MV-4-11 (cell line): ENCODE data around the gene OR4D6.
"Not testable (repeated sequence)": the region's sequence is repeated elsewhere in the genome, so short reads cannot be mapped to it uniquely, and the experiment has no call there.

ENCODE experiments used
- DNase-seq: peaks from one replicate; lab custom pipeline; 2025; lab: John Stamatoyannopoulos, UW

The OR4D6 gene

DNA sequence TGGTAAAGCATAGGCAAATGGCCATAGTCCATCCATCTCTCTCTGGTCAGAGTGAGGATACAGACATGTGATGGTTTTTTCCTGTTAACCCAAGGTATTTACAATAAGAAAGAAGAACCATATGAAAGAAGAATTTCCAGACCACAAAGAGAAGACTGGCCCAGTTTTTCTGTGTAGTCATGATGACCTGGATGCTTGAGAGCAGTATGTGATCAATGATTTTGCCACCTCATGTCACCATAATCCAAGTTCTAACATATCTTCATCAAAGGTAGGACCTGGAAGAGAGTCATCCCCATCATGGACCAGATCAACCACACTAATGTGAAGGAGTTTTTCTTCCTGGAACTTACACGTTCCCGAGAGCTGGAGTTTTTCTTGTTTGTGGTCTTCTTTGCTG, at the start of gene OR4D6:
TSS of gene OR4D6 (plus strand) at position 301 of the 400 bp plus-strand sequence. CDS start at position 301, 0 bp downstream.
- DNase-seq: no peak

DNA sequence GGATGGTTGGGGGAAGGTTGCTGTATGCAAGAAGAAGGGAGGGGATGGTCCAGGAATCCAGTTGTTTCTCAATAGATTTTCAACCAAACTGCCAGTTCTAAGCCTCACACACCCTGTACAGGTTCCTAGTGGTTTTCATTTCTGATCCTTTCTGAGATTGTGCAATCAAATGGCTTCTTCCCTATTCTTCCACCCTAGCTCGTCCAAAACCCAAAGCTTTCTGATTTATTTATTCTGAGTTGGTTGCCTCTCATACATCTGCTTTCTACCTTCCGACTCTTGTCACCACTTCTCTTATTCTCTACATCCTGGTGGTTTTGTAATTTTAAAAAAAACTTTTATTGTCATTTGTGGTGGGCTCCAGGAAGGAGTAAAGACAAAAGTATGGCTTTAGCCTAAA, 43.1 kb upstream of the OR4D6 start:
- DNase-seq: peak; percentile 98

DNA sequence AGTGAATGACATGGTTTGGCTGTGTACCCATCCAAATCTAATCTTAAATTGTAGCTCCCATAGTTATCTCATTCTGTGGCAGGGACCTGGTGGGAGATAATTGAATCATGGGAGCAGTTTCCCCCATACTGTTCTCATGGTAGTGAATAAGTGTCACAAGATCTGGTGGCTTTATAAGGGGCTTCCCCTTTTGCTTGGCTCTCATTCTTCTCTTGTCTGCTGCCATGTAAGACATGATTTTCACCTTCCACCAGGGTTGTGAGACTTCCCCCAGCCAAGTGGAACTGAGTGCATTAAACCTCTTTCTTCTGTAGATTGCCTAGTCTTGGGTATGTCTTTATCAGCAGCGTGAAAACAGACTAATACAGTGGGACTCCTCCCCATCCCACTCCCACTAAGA, 41.6 kb upstream of the OR4D6 start:
- DNase-seq: peak; percentile 49

DNA sequence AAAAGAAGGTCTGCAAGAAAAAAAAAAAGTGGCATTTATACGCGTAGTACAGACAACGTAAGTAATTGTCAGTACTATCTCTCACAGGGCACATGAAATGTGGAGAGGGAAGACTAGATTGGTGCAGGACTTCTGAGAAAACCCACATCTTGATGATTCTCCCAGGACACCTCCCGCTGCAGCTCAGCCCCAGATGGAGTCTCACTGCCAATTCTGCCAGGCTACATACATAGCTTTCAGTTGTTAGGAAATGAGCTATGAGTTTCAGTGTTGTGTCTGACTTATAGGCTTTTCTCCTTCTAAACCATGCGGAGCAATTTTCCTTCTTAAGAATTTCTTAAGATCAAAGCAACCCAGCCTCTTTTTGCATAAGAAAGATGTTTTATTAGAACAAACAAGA, 40.1 kb upstream of the OR4D6 start:
- DNase-seq: peak; percentile 31

DNA sequence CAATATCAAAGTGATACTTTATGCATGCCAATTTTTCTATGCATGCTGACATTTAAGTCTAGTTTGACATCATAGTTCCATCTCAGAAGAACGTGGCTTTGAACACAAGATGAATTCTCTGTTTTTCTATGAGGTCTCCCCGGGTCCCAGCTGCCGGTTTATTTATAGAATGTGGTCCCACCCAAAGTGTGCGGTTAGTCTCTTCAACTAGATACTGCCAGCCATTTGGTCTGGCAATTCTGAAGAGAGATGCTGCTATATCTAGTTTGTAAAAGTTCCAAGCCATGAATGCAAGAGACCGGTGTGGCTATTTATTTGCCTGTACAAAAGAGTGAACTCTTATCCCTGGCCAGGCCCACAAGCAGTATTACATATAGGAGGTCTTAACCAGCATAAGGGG, 39.7 kb upstream of the OR4D6 start:
- DNase-seq: peak; percentile 39

DNA sequence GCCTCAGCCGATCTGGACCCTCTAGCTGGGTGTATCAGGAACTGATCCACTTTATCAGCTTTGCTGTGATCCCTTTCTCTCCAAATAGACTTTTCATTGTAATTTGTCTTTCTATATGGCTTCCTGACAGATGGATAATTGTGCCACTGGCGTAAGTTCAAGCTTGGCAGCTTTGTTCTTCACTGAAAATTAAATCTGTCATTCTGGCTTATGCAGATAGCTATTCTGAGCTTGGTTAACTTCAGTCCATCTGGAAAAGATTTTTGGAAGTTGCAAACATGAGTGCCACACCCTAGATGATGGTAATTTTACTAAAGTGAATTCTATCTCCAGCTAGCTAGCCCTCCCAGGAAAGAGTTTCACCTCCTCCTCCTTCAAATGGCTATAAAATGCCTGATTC, 38.6 kb upstream of the OR4D6 start:
- no peak for DNase-seq

DNA sequence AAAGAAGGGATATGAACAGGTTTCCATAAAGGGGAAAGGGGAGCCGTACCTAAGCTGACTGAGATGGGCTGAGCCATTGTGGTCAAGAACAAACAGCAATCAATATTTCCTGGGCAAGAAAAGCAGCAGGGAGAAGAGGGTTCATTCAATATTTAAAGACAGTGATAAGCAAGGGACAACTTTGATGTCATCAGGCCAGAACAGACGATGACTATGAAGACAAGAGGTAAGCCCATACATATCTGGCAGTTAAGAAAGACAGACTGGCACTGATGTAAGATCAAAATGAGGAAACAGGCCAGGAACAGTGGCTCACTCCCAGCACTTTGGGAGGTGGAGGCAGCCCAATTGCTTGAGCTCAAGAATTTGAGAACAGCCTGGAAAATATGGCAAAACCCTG, 32.9 kb upstream of the OR4D6 start:
- peak; percentile 50 for DNase-seq

DNA sequence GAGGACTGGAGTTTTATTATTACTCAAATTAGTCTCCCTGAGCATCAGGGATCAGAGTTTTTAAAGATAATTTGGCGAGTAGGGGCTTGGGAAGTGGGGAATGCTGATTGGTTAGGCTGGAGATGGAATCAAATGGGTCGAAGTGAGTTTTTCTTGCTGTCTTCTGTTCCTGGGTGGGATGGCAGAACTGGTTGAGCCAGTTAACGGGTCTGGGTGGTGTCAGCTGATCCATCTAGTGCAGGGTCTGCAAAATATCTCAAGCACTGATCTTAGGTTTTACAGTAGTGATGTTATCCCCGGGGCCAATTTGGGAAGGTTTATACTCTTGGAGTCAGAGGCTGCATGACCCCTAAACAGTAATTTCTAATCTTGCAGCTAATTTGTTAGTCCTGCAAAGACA, 31.6 kb upstream of the OR4D6 start:
- no peak for DNase-seq

DNA sequence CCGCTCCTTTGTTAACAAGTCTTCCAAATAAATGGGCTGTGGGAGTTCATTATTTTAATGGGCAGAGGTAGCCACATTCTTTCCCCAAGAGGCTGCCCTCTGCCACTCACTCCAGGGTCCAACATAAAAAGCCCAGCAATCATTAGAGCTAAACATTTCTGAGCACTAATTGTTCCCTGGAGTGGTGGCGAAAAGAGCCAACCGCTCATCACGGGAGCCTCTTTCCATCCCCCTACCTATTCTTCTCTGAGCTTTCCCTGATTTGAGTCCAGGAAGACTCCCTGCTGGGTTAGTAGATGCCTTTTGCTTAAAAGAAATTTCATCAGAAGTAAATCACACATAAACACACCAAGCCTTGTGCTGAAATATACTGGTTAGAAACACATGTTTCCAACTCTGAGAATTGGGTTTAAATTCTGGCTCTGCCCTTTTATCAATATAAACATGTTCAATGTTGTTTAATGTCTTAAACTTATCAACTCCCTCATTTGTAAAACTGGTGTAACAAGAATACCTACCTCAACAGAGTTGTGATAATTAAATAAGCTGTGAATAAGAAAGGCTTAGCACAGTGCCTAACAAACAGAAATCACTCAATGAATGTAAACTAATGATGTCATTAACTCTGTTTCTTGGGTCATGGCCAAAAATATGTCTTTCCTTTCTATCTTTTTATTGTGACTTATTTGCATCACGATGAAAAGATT, 30.2 kb upstream of the OR4D6 start, which contains the start of gene OR5A2:
TSS of gene OR5A2 (minus strand) at position 53 of the 707 bp plus-strand sequence. CDS start 3,460 bp downstream, outside the sequence.
- no peak for DNase-seq

DNA sequence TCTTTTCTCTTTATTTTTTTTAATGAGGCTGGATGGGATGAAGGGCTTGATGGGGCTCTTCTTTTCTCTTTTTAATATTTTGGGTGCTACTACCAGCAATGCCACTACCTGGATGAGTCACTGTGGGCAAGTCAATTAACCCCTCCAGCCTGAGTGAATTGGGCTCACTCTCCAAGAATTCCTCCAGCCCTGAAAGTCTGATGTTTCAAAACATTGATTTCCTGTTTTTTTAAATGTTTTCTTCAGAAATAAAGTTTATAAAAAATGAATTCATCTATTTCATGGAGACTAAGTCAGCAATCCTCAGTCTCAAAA, 29.7 kb upstream of the OR4D6 start:
- no peak for DNase-seq

DNA sequence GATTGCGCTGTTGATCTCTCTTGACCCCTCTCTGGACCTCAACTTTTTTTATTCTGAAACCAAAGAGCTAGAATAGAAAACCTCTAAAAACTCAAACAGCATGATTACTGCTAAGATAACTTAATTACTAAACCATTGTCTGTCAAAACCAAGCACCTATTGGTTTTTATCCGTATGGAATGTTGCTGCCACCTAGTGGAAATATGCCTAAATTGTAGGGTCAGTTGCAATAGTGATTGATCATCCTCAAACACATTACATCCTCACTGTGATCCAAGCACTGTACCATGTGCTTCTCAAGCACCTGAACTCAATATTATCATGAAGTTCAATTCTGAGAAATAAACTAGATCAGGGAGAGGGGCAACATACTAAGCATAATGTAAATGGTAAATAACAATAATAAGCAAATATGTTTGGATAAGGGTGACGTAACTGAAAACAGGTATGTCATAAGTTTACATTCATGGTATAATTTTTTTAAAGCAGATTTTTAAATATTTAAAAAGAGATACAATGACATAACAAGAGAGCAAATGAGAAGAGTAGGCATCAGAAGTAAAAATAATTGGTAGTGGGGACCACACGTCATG, 26.7 kb upstream of the OR4D6 start:
- DNase-seq: peak; percentile 60

DNA sequence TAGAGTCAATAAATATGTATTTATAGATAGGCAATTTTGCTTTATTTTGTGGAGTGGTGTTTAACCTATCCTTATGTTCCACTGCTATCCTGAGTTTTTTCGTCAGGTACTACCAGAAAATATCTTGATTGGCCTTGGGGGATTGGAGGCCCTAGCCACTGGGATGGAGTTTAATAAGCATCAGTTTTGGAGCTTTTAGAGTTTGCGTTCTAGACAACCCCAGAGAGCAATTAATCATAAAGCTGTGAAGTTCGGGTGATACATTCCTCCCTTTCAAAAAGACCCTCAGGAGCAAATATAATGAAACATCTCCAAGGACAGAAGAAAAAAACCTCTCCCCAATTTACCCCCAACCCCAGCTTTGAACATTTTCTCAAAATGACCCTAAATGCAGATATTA, 20.6 kb upstream of the OR4D6 start, which contains the start of gene OR5A1:
TSS of gene OR5A1 (plus strand) at position 301 of the 400 bp plus-strand sequence. CDS start 6,700 bp downstream, outside the sequence.
- no peak for DNase-seq

DNA sequence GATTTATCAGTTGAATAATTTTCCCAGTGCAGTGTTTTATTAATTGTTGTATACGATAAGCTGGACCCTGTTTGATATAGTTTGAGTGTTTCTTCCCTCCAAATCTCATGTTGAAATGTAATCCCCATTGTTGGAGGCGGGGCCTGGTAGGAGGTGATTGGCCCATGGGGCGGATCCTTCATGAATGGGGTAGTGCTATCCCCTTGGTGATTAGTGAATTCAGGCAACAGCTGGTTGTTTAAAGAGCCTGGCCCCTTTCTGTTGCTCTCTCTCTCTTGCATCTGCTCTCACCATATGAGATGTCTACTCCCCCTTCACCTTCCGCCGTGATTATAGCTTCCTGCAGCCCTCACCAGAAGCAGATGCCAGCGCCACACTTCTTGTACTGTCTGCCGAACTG, 19.0 kb upstream of the OR4D6 start:
- DNase-seq: no peak

DNA sequence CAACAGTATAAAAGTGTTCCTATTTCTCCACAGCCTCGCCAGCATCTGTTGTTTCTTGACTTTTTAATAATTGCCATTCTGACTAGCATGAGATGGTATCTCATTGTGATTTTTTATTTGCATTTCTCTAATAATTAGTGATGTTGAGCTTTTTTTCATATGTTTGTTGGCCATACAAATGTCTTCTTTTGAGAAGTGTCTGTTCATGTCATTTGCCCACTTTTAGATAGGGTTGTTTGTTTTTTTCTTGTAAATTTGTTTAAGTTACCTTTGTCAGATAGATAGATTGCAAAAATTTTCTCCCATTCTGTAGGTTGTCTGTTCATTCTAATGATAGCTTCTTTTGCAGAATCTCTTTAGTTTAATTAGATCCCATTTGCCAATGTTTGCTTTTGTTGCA, 11.1 kb upstream of the OR4D6 start:
- not testable (repeated sequence) for DNase-seq

DNA sequence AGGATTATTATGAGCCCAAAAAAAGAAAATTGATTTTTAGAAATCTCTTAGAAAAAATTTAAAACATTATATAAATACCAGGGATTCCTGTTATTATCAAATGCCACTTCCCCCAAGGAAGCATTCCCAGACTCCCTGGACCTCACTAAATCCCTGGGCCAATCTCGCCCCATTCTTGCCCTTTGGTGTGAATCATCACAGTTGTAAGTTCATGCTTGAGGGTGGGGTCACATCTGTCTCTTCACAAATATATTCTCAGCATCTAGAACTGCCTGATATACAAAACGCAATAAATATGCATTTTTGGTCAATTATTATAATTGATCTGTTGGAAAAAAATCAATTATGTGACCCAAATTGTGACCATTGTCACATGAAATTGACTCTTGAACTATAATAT, 8.3 kb upstream of the OR4D6 start:
- no peak for DNase-seq

DNA sequence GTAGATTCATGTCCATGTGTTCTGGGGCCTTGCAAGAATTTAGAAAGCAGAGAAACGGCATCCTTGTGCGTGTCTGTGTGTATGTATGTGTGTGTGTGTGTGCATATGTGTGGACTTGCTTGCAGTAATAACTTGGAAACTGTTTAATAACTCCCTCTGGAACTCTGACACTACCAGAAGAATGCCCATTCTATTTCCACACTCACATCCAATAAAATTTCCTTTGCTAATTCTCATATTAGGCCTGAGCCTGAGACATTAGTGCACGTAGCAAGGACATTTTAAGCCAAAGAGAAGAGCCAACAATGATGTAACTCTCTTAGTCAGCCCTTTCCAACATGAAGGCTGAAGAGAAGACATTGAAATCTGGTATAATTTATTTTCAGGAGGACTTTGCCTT, 3.2 kb downstream of the OR4D6 start:
- no peak for DNase-seq

DNA sequence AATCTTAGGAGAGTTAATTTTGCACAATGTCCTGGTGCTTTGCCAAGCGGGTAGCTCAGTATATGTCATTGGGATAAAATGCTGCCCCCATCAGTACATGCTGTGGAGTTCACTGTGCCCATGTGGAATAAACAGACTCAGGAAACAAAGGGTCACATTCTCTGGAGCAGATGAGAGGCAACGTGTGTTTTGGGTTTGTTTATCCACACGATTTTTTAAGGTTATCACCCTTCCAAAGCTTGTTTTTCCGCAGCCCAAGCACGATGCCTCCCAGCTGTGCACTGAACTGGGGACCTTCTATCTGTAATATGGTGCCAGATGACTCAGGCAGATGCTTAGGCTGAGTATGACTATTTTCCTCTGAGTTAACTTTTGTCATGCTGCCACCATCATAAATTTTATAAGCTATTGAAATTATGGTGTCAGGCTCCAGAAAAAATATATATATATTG, 6.5 kb downstream of the OR4D6 start:
- DNase-seq: no peak

DNA sequence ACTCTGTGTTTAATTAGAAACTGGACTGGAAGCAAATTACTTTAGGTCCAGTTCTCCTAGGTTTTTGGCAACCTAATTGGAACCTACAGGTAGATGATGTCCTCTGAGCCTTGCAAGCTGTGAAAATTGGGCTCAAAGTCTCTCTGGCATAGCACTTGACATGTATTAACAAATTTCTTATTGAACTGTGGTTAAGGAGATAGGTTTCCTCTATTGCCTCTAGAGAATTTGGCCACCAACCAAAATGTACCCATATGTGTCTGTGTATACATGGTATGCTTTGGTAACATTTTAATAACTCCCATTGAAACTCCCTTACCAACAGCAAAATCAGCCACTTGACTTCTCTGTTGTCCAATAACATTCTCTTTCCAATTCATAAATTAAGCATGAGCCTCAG, 16.3 kb downstream of the OR4D6 start, which contains the start of gene OR4D10:
TSS of gene OR4D10 (plus strand) at position 301 of the 400 bp plus-strand sequence. CDS start 4,115 bp downstream, outside the sequence.
- no peak for DNase-seq

DNA sequence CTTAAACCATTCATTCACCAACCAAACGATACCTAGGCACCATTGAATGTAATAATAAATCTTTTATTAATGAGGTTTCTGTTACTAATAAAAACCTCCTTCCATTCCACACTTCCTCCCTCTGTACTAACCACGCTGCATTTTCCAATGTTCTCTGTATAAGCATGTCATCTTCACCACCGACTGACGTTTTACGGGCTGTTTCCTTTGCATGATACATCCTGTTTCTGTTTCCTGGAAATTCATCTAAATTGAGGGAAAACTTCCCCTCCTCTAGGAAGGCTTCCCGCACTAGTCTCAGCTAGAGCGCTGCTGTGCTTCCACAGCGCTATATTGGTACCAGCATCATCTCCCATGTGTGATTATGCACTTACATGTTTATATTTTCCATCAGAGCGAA, 18.4 kb downstream of the OR4D6 start:
- DNase-seq: no peak

DNA sequence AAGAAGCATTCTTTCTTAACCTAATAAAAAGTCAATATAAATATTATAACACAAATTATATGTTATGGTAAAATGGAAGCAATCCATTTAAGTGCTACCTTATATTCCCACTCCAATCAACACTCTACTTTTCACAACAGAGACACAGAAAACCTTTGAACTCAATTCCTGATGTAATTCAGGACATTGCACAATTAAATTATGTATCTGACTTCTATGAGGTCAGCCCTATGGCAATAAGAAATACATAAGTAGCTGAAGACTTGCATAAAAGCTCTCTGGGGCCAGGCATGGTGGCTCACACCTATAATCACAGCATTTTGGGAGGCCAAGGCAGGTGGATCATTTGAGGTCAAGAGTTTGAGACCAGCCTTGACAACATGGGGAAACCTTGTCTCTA, 23.1 kb downstream of the OR4D6 start:
- DNase-seq: no peak

DNA sequence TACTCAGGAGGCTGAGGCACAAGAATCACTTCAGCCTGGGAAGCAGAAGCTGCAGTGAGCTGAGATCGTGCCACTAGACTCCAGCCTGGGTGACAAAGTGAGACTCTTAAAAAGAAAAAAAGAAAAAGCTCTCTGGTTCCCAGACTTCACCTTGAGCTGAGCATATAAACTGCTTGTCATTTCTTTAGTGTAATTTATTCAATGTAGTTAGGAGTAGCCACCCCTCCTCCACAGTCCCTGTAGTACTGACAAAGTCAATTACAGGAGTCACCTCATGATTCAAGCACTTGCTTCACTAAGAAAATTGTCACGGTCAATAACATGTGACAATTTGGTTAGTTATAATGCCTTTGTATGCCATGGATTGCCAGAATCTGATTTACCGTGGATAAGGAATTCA, 23.6 kb downstream of the OR4D6 start:
- no peak for DNase-seq

DNA sequence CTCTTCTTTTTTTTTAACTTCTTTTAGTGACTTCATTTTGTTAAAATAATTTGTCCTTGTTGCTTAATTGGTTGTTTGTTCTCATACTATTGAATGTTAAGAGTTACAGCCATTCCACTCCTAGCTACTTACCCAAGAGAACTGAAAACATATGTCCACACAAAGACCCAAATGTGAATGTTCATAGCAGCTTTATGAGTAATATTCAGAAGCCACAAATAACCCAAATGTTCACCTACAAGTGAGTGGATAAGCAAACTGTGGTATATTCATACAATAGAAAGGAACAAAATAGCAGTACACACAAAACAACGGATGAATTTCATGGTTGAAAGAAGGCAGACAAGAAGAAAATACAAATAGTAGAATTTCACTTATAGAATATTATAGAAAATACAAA, 45.2 kb downstream of the OR4D6 start:
- no peak for DNase-seq

DNA sequence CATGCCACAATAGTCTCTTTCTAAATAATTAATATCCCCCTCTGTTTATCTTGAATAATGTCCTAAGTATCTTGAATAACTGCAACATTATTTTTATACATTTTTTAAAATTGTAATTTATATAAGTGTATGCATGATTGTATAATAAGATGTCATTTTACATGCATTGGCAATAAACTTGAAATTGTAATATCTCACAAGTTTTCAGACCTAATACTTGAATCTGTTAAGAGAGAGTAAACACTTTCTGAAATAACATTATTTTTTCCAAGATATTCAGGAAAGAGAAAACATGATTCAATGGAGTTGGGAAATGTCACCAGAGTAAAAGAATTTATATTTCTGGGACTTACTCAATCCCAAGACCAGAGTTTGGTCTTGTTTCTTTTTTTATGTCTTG, 46.5 kb downstream of the OR4D6 start, which contains the start of gene OR4D11:
TSS of gene OR4D11 (plus strand) at position 301 of the 400 bp plus-strand sequence. CDS start at position 301, 0 bp downstream.
- DNase-seq: no peak
